Liver (tissue), 9 donors: ENCODE results near the gene FAAH2. TPM values are rescaled to one million over a fixed set of nuclear protein-coding genes. Genes with fewer than 3 reads are reported as not detected.
"Not testable (repeated sequence)": the region's sequence is repeated elsewhere in the genome, so short reads cannot be mapped to it uniquely, and the experiment has no call there.

Experiments
- DNase-seq: peaks from one replicate; pipeline ENCODE4 v3.0.0-alpha.2; 2017; ENCODE audit warnings: low spot score
- H3K27ac ChIP-seq, 2 donors: one replicate each; pipeline ENCODE4 v1.7.0; 2013; ENCODE audit warnings: inconsistent platforms in 2 of 2, low read length in 2 of 2, control low read depth in 1 of 2, low read depth in 1 of 2, mild to moderate bottlenecking in 1 of 2
- H3K27me3 ChIP-seq, 4 donors: one replicate each; pipeline versions ENCODE4 v1.6.1 to v1.7.0; 2013; ENCODE audit warnings: low read length in 3 of 4, inconsistent platforms in 1 of 4, mild to moderate bottlenecking in 1 of 4, moderate library complexity in 1 of 4; ENCODE audit not compliant: control insufficient read depth in 4 of 4, insufficient read depth in 4 of 4
- H3K36me3 ChIP-seq, 4 donors: one replicate each; pipeline versions ENCODE4 v1.6.1 to v1.7.0; 2013; ENCODE audit warnings: low read length in 3 of 4, mild to moderate bottlenecking in 3 of 4, low read depth in 1 of 4, moderate library complexity in 1 of 4; ENCODE audit not compliant: control insufficient read depth in 4 of 4, insufficient read depth in 3 of 4
- H3K4me1 ChIP-seq, 4 donors: one replicate each; pipeline versions ENCODE4 v1.6.1 to v1.7.0; 2013; ENCODE audit warnings: low read length in 3 of 4, mild to moderate bottlenecking in 3 of 4, moderate library complexity in 1 of 4; ENCODE audit not compliant: control insufficient read depth in 4 of 4, insufficient read depth in 4 of 4
- H3K4me3 ChIP-seq, 3 donors: one replicate each; pipeline versions ENCODE4 v1.6.1 to v1.7.0; 2013; ENCODE audit warnings: low read length in 3 of 3, control low read depth in 1 of 3, low read depth in 1 of 3, mild to moderate bottlenecking in 1 of 3
- H3K9ac ChIP-seq, 2 donors: one replicate each; pipeline ENCODE4 v1.7.0; 2013; ENCODE audit warnings: low read length in 2 of 2, mild to moderate bottlenecking in 2 of 2, moderate library complexity in 2 of 2, control low read depth in 1 of 2, low read depth in 1 of 2
- H3K9me3 ChIP-seq, 4 donors: one replicate each; pipeline versions ENCODE4 v1.6.1 to v1.7.0; 2013; ENCODE audit warnings: low read length in 3 of 4; ENCODE audit not compliant: control insufficient read depth in 4 of 4
- ATF3 ChIP-seq: IDR thresholded peaks from 2 replicates; pipeline ENCODE4 v1.6.1; 2016; ENCODE audit warnings: antibody characterized with exemption
- CTCF ChIP-seq: fragments of 150-350 bp; IDR thresholded peaks from 2 replicates; pipeline ENCODE4 v1.5.1; 2017; ENCODE audit warnings: improper control_type of control experiment, low read depth, low read length; ENCODE audit not compliant: missing input control
- EGR1 ChIP-seq, 2 donors: IDR thresholded peaks; 2 replicates each; pipeline ENCODE4 v1.6.1; 2016 to 2018; ENCODE audit warnings: antibody characterized with exemption in 2 of 2, low read depth in 2 of 2
- GABPA ChIP-seq, 2 donors: IDR thresholded peaks in 1 of 2; conservative IDR thresholded peaks in 1 of 2; 2 replicates each; pipeline ENCODE4 v1.6.1; 2016; ENCODE audit warnings: antibody characterized with exemption in 2 of 2, mild to moderate bottlenecking in 1 of 2, moderate library complexity in 1 of 2
- HNF4A ChIP-seq, 2 donors: conservative IDR thresholded peaks; 2 replicates each; pipeline ENCODE4 v1.6.1; 2016; ENCODE audit warnings: antibody characterized with exemption in 2 of 2, mild to moderate bottlenecking in 2 of 2
- HNF4G ChIP-seq: IDR thresholded peaks from 2 replicates; pipeline ENCODE4 v1.6.1; 2016; ENCODE audit warnings: antibody characterized with exemption
- MAX ChIP-seq: IDR thresholded peaks from 2 replicates; pipeline ENCODE4 v1.6.1; 2016; ENCODE audit warnings: antibody characterized with exemption
- RAD21 ChIP-seq, 2 donors: IDR thresholded peaks; 2 replicates each; pipeline ENCODE4 v1.6.1; 2016; ENCODE audit warnings: antibody characterized with exemption in 2 of 2, mild to moderate bottlenecking in 2 of 2
- REST ChIP-seq: IDR thresholded peaks from 2 replicates; pipeline ENCODE4 v1.6.1; 2016; ENCODE audit warnings: antibody characterized with exemption, mild to moderate bottlenecking
- RXRA ChIP-seq, 2 donors: IDR thresholded peaks; 2 replicates each; pipeline ENCODE4 v1.6.1; 2017 to 2018; ENCODE audit warnings: antibody characterized with exemption in 2 of 2, mild to moderate bottlenecking in 1 of 2
- TAF1 ChIP-seq: conservative IDR thresholded peaks from 2 replicates; pipeline ENCODE4 v1.6.1; 2016; ENCODE audit warnings: antibody characterized with exemption, mild to moderate bottlenecking
- WGBS: extraction: QIAGEN DNeasy Blood & Tissue Kit; methylation state at CpG from one replicate; pipeline ENCODE4 v1.1.7; 2013; 5-methylcytosine and 5-hydroxymethylcytosine counted together
- polyA plus RNA-seq, 2 donors: library from polyadenylated mRNA; stranded (reverse) in 1 of 2; unstranded in 1 of 2; fragments of 200-250 nt in 1 of 2; fragments of >200 nt in 1 of 2; fragmentation: Nextera tagmentation in 1 of 2; extraction: Ambion mirVana in 1 of 2; gene quantifications; one replicate each; pipeline versions ENCODE4 v1.2.1 to v1.2.3, GENCODE V29; 2013 to 2015
- total RNA-seq, 2 donors: library from RNA; depleted of rRNA; stranded (reverse); fragments of >200 nt; gene quantifications; one replicate each; pipeline ENCODE4 v1.2.3, GENCODE V29; 2014
- donor health status: healthy.
- donor health status: healthy.
- donor health status: healthy.
- donor health status: healthy.
- donor health status: healthy.

FAAH2 gene
- total and polyA plus RNA-seq, 4 donors = 3.6 to 13.9 (median 5.8) TPM

GRCh38 chrX:57285001-57285400 is 1.5 kb upstream of the FAAH2 start (continued):
- no peak for TF ChIP-seq REST

- 63% methylated on average over 1 of the region's 1 CpG for WGBS
Measured at GRCh38 chrX:57289089-57289488, 2.6 kb downstream of the FAAH2 start.

GRCh38 chrX:57294961-57295360 is 8.5 kb downstream of the FAAH2 start:
- no peak for DNase-seq
- H3K9ac ChIP-seq = no peak overlapping the region
- no peaks in the 10 kb centered on the region for H3K4me1 ChIP-seq
- H3K4me3 ChIP-seq = no peak overlapping the region
- H3K27ac ChIP-seq = no peak overlapping the region
- H3K27me3 ChIP-seq = no peaks in the 10 kb centered on the region
- peaks cover 0 to 4% (median 0%) of the 10 kb centered on the region in 4 donors for H3K36me3 ChIP-seq
- TF ChIP-seq RAD21 (IDR thresholded peaks at IDR 0.05) = no peak
- H3K9me3 ChIP-seq = no peaks in the 10 kb centered on the region

More at GRCh38 chrX:57289089-57289488, 2.6 kb downstream of the FAAH2 start:
- DNase-seq = no peak
- no peaks in the 10 kb centered on the region for H3K36me3 ChIP-seq
- H3K27me3 ChIP-seq = no peaks in the 10 kb centered on the region
- no peak overlapping the region for H3K9ac ChIP-seq
- no peaks in the 10 kb centered on the region for H3K9me3 ChIP-seq
- H3K27ac ChIP-seq = no peak overlapping the region
- H3K4me1 ChIP-seq = no peaks in the 10 kb centered on the region
- no peak for TF ChIP-seq TAF1
- no peak for TF ChIP-seq HNF4A (conservative IDR thresholded peaks at IDR 0.05)
- no peak for TF ChIP-seq MAX
- no peak for TF ChIP-seq RAD21 (IDR thresholded peaks at IDR 0.05)
- no peak for TF ChIP-seq CTCF
- TF ChIP-seq GABPA (IDR thresholded peaks at IDR 0.05 in 1 of 2, conservative IDR thresholded peaks at IDR 0.05 in 1 of 2) = no peak
- TF ChIP-seq HNF4G = no peak
- TF ChIP-seq ATF3 = no peak
- TF ChIP-seq EGR1 (IDR thresholded peaks at IDR 0.05; ENCODE audit: low read depth in 2 of 2) = no peak
- no peak for TF ChIP-seq RXRA (IDR thresholded peaks at IDR 0.05)
- H3K4me3 ChIP-seq = no peak overlapping the region

GRCh38 chrX:57295679-57296078 is 9.2 kb downstream of the FAAH2 start:
- H3K27me3 ChIP-seq, DNase-seq, H3K9ac ChIP-seq, H3K9me3 ChIP-seq, H3K4me3 ChIP-seq, H3K27ac ChIP-seq, H3K4me1 ChIP-seq, H3K36me3 ChIP-seq: not testable (repeated sequence)
- WGBS = 98% methylated on average over 6 of the region's 6 CpGs
